IMR-90 (cell line): ENCODE results near the gene ZKSCAN5. TPM values are rescaled to one million over a fixed set of nuclear protein-coding genes. Genes with fewer than 3 reads are reported as not detected.

Experiments
- ATAC-seq: fragments of 200-7000 bp; cut with Tn5 transposase; 2 replicates; pipeline ENCODE4 v1.9.1; 2020; ENCODE audit warnings: low read depth, mild to moderate bottlenecking, moderate library complexity
- BruUV-seq: library from RNA; stranded (reverse); fragments of 400-500 nt; replicated peaks from 2 replicates; lab custom pipeline; 2021; lab: Mats Ljungman, UMichigan
- CTCF ChIA-PET: fragments of 300-600 bp; formaldehyde crosslinking; extraction: SDS; loops from one replicate; lab custom pipeline; 2021; ENCODE audit warnings: antibody characterized with exemption; lab: Yijun Ruan, JAX
- POLR2A ChIA-PET: fragments of 300-600 bp; sonication (Branson Sonifier 250); formaldehyde crosslinking; loops from one replicate; lab custom pipeline; 2022; ENCODE audit warnings: antibody characterized with exemption; ENCODE audit not compliant: unreplicated experiment; lab: Charles Lee
- DNase-seq: peaks from one replicate; pipeline ENCODE4 v3.0.0; 2013
- H2AFZ ChIP-seq: replicated peaks from 2 replicates; pipeline ENCODE3; 2013; ENCODE audit warnings: low read length, mild to moderate bottlenecking; ENCODE audit not compliant: poor library complexity
- H2AK5ac ChIP-seq: 2 replicates; pipeline ENCODE4 v1.6.1; 2013; ENCODE audit warnings: low read depth, low read length, inconsistent platforms
- H2AK9ac ChIP-seq: replicated peaks from 2 replicates; pipeline ENCODE3; 2013; ENCODE audit warnings: mild to moderate bottlenecking, low read depth, low read length, moderate library complexity; ENCODE audit not compliant: poor library complexity
- H2BK120ac ChIP-seq: 2 replicates; pipeline ENCODE4 v1.6.1; 2013; ENCODE audit warnings: low read depth, low read length, inconsistent platforms
- H2BK15ac ChIP-seq: 3 replicates; pipeline ENCODE4 v1.6.1; 2013; ENCODE audit warnings: low read depth, low read length, inconsistent platforms
- H2BK20ac ChIP-seq: 2 replicates; pipeline ENCODE4 v1.6.1; 2013; ENCODE audit warnings: low read depth, mild to moderate bottlenecking, inconsistent platforms, low read length, moderate library complexity
- H2BK5ac ChIP-seq: 2 replicates; pipeline ENCODE4 v1.6.1; 2013; ENCODE audit warnings: mild to moderate bottlenecking, low read depth, low read length, inconsistent platforms; ENCODE audit not compliant: poor library complexity, severe bottlenecking
- H3K14ac ChIP-seq: replicated peaks from 2 replicates; pipeline ENCODE4 v1.6.1; 2013; ENCODE audit warnings: low read depth, low read length, inconsistent platforms
- H3K18ac ChIP-seq: 2 replicates; pipeline ENCODE4 v1.6.1; 2013; ENCODE audit warnings: low read depth, low read length, control low read depth
- H3K23ac ChIP-seq: 2 replicates; pipeline ENCODE4 v1.6.1; 2013; ENCODE audit warnings: low read depth, low read length, inconsistent platforms
- H3K27ac ChIP-seq: 2 replicates; pipeline ENCODE4 v1.5.1; 2013; ENCODE audit warnings: mild to moderate bottlenecking, control low read depth, low read length; ENCODE audit not compliant: insufficient read depth
- H3K27me3 ChIP-seq: 2 replicates; pipeline ENCODE4 v1.6.1; 2013; ENCODE audit warnings: low read length; ENCODE audit not compliant: control insufficient read depth, insufficient read depth
- H3K36me3 ChIP-seq: 2 replicates; pipeline ENCODE4 v1.6.1; 2013; ENCODE audit warnings: low read length, mixed read lengths; ENCODE audit not compliant: control insufficient read depth, insufficient read depth
- H3K4ac ChIP-seq: 2 replicates; pipeline ENCODE4 v1.6.1; 2013; ENCODE audit warnings: low read depth, low read length, inconsistent platforms
- H3K4me1 ChIP-seq: 2 replicates; pipeline ENCODE4 v1.6.1; 2013; ENCODE audit warnings: low read length, mixed read lengths; ENCODE audit not compliant: control insufficient read depth, insufficient read depth
- H3K4me2 ChIP-seq: 2 replicates; pipeline ENCODE4 v1.6.1; 2013; ENCODE audit warnings: low read depth, mild to moderate bottlenecking, control low read depth, low read length, moderate library complexity
- H3K4me3 ChIP-seq: 2 replicates; pipeline ENCODE4 v1.5.1; 2013; ENCODE audit warnings: low read depth, mild to moderate bottlenecking, control low read depth, low read length, moderate library complexity; ENCODE audit not compliant: insufficient read depth
- H3K56ac ChIP-seq: 2 replicates; pipeline ENCODE4 v1.6.1; 2013; ENCODE audit warnings: low read length, inconsistent platforms; ENCODE audit not compliant: insufficient read depth; ENCODE audit errors: extremely low read depth
- H3K79me1 ChIP-seq, 2 experiments: 2 replicates each; pipeline ENCODE4 v1.6.1; 2013; ENCODE audit warnings: low read length in 2 of 2, inconsistent platforms in 1 of 2, low read depth in 1 of 2
- H3K9ac ChIP-seq: 2 replicates; pipeline ENCODE4 v1.6.1; 2013; ENCODE audit warnings: low read depth, low read length, control low read depth
- H3K9me1 ChIP-seq: 2 replicates; pipeline ENCODE4 v1.6.1; 2013; ENCODE audit warnings: low read length, inconsistent platforms; ENCODE audit not compliant: insufficient read depth
- H3K9me3 ChIP-seq: 2 replicates; pipeline ENCODE4 v1.6.1; 2013; ENCODE audit warnings: low read length; ENCODE audit not compliant: control insufficient read depth, insufficient read depth
- H4K20me1 ChIP-seq: 2 replicates; pipeline ENCODE4 v1.6.1; 2013; ENCODE audit warnings: low read length, inconsistent platforms; ENCODE audit not compliant: insufficient read depth
- H4K5ac ChIP-seq: 2 replicates; pipeline ENCODE4 v1.6.1; 2013; ENCODE audit warnings: mild to moderate bottlenecking, low read depth, low read length, control low read depth
- H4K8ac ChIP-seq, 2 experiments: 2 replicates each; pipeline ENCODE4 v1.6.1; 2013; ENCODE audit warnings: low read depth in 2 of 2, low read length in 2 of 2, control low read depth in 1 of 2, inconsistent platforms in 1 of 2
- H4K91ac ChIP-seq: 2 replicates; pipeline ENCODE4 v1.6.1; 2013; ENCODE audit warnings: low read depth, low read length, inconsistent platforms; ENCODE audit not compliant: insufficient read depth
- BHLHE40 ChIP-seq: fragments of 150-350 bp; IDR thresholded peaks from 2 replicates; pipeline ENCODE4 v1.6.1; 2016; ENCODE audit warnings: mild to moderate bottlenecking, low read depth, low read length
- CEBPB ChIP-seq: IDR thresholded peaks from 2 replicates; pipeline ENCODE4 v1.6.1; 2012; ENCODE audit warnings: low read depth, low read length, improper control_type of control experiment
- CHD1 ChIP-seq: IDR thresholded peaks from 2 replicates; pipeline ENCODE4 v1.6.1; 2012; ENCODE audit warnings: low read depth, low read length, improper control_type of control experiment
- CTCF ChIP-seq: conservative IDR thresholded peaks from 2 replicates; pipeline ENCODE4 v1.5.1; 2012; ENCODE audit warnings: mild to moderate bottlenecking, low read depth, low read length, improper control_type of control experiment
- ELK1 ChIP-seq: fragments of 150-350 bp; IDR thresholded peaks from 2 replicates; pipeline ENCODE4 v1.6.1; 2016; ENCODE audit warnings: low read depth, mild to moderate bottlenecking, low read length, moderate library complexity, borderline replicate concordance
- FOS ChIP-seq: fragments of 150-350 bp; IDR thresholded peaks from 2 replicates; pipeline ENCODE4 v1.6.1; 2016; ENCODE audit warnings: low read depth, low read length
- MAFK ChIP-seq: IDR thresholded peaks from 2 replicates; pipeline ENCODE4 v1.6.1; 2012; ENCODE audit warnings: low read depth, low read length, improper control_type of control experiment
- MAZ ChIP-seq: IDR thresholded peaks from 2 replicates; pipeline ENCODE4 v1.6.1; 2012; ENCODE audit warnings: low read depth, mild to moderate bottlenecking, low read length, improper control_type of control experiment, moderate library complexity, borderline replicate concordance
- MXI1 ChIP-seq: IDR thresholded peaks from 2 replicates; pipeline ENCODE4 v1.6.1; 2012; ENCODE audit warnings: low read depth, mild to moderate bottlenecking, low read length, moderate library complexity, borderline replicate concordance
- NFE2L2 ChIP-seq: fragments of 150-350 bp; IDR thresholded peaks from 2 replicates; pipeline ENCODE4 v1.6.1; 2016; ENCODE audit warnings: low read depth, mild to moderate bottlenecking, low read length
- POLR2A ChIP-seq: IDR thresholded peaks from 2 replicates; pipeline ENCODE4 v1.6.1; 2012; ENCODE audit warnings: mild to moderate bottlenecking, low read depth, low read length
- RAD21 ChIP-seq: IDR thresholded peaks from 2 replicates; pipeline ENCODE4 v1.6.1; 2012; ENCODE audit warnings: low read length, improper control_type of control experiment
- RCOR1 ChIP-seq: IDR thresholded peaks from 2 replicates; pipeline ENCODE4 v1.6.1; 2012; ENCODE audit warnings: mild to moderate bottlenecking, low read length, improper control_type of control experiment; ENCODE audit not compliant: insufficient replicate concordance
- RFX5 ChIP-seq: IDR thresholded peaks from 2 replicates; pipeline ENCODE4 v1.8.0; 2012; ENCODE audit warnings: low read depth, mild to moderate bottlenecking, low read length, moderate library complexity
- SMC3 ChIP-seq: fragments of 150-350 bp; IDR thresholded peaks from 2 replicates; pipeline ENCODE4 v1.6.1; 2016; ENCODE audit warnings: low read depth, mild to moderate bottlenecking, antibody characterized with exemption, low read length, moderate library complexity
- USF2 ChIP-seq: fragments of 150-350 bp; IDR thresholded peaks from 2 replicates; pipeline ENCODE4 v1.6.1; 2017; ENCODE audit warnings: mild to moderate bottlenecking, antibody characterized with exemption, low read length, low read depth
- WGBS, 2 experiments: methylation state at CpG; one replicate each; pipeline versions ENCODE4 v1.1.5 to v1.1.7; 2013; ENCODE audit warnings: missing lambda C conversion rate in 2 of 2; ENCODE audit not compliant: insufficient read length in 1 of 2; ENCODE audit errors: extremely low coverage in 2 of 2; 5-methylcytosine and 5-hydroxymethylcytosine counted together
- dilution Hi-C: fragments of 300-500 bp; cut with HindIII; formaldehyde crosslinking; loops from one replicate; pipeline ENCODE4 v1.14.3; 2018; ENCODE audit warnings: low sequenced_read_pairs; ENCODE audit not compliant: unreplicated experiment
- in situ Hi-C: fragments of 300-500 bp; cut with MboI; formaldehyde crosslinking; loops from 3 replicates; pipeline ENCODE4 v1.14.3; 2019; ENCODE audit warnings: low sequenced_read_pairs, inconsistent platforms, mixed read lengths
- intact Hi-C: fragments of 100-400 bp; cut with micrococcal nuclease; formaldehyde crosslinking; loops from 2 replicates; pipeline ENCODE4 v1.10.0; 2022
- polyA plus RNA-seq, 3 experiments: library from polyadenylated mRNA; depleted of rRNA; stranded (reverse); fragments of >200 nt; gene quantifications; 2 replicates each; pipeline ENCODE4 v1.2.3, GENCODE V29; 2012; ENCODE audit warnings: low replicate concordance in 1 of 3
- total RNA-seq: library from RNA; depleted of rRNA; stranded (reverse); fragments of >200 nt; gene quantifications from 2 replicates; pipeline ENCODE4 v1.2.3, GENCODE V29; 2012

The ZKSCAN5 gene
- total and polyA plus RNA-seq, 2 of the 4 experiments (the other 2 are of a cell fraction), result 5.5 to 16.3 TPM

- H4K20me1 ChIP-seq, result no peaks in the 10 kb centered on the region
- no peak overlapping the region for H3K27ac ChIP-seq
- WGBS, 2 experiments, result no CpG with 5 or more reads among the region's 3 CpGs
- no peak overlapping the region for H3K4ac ChIP-seq
- H2AFZ ChIP-seq, result no peak overlapping the region
- intact Hi-C loops, result no loop called here
- no peak overlapping the region for H3K4me2 ChIP-seq
- H4K91ac ChIP-seq, result no peak overlapping the region
- dilution Hi-C loops, result no loop called here
- no peak overlapping the region for H4K5ac ChIP-seq
- no peak overlapping the region for H3K18ac ChIP-seq
- H3K36me3 ChIP-seq, result peaks cover 33% of the 10 kb centered on the region
- H3K14ac ChIP-seq, result no peak overlapping the region
- no peak overlapping the region for H2BK5ac ChIP-seq
- H3K4me1 ChIP-seq, result no peaks in the 10 kb centered on the region
- CTCF ChIA-PET, result no interaction called here
- H3K9ac ChIP-seq, result no peak overlapping the region
- DNase-seq (no peak), ATAC-seq (no peak)
- H2AK5ac ChIP-seq, result no peak overlapping the region
- no peaks in the 10 kb centered on the region for H3K9me1 ChIP-seq
- TF ChIP-seq CHD1 (no peak), USF2 (no peak), RFX5 (no peak), BHLHE40 (no peak), CTCF (no peak), SMC3 (no peak), POLR2A (no peak), FOS (no peak), MAZ (no peak), NFE2L2 (no peak), MAFK (no peak), RCOR1 (no peak), ELK1 (no peak), MXI1 (no peak), RAD21 (no peak), CEBPB (no peak)
- H3K56ac ChIP-seq, result no peak overlapping the region
- no peak overlapping the region for H3K4me3 ChIP-seq
- BruUV-seq, result no TSS peak
- H2AK9ac ChIP-seq, result no peak overlapping the region
- no peak overlapping the region for H2BK120ac ChIP-seq
- H4K8ac ChIP-seq, result no peak overlapping the region
- H3K9me3 ChIP-seq, result peaks cover 29% of the 10 kb centered on the region
- H3K27me3 ChIP-seq, result no peaks in the 10 kb centered on the region
- in situ Hi-C loops, result no loop called here
- H3K23ac ChIP-seq, result no peak overlapping the region
- H3K79me1 ChIP-seq, result peaks cover 28 to 29% of the 10 kb centered on the region in 2 experiments
- POLR2A ChIA-PET, result no interaction called here
- H2BK20ac ChIP-seq, result no peak overlapping the region
- no peak overlapping the region for H2BK15ac ChIP-seq
These were observed 13.6 kb upstream of the ZKSCAN5 start for GRCh38 chr7:99490878-99491277.
